OCI-LY7 (cell line): Measurements from ENCODE around the gene ADRA2B.

Source experiments
- CTCF ChIP-seq: fragments of 200-600 bp; sonication (generic); conservative IDR thresholded peaks from 2 replicates; pipeline ENCODE4 v1.5.1; 2014; ENCODE audit warnings: mild to moderate bottlenecking, antibody characterized with exemption, low read length, moderate library complexity, mixed read lengths
- EZH2phosphoT487 ChIP-seq: fragments of 200-600 bp; sonication (generic); IDR thresholded peaks from 2 replicates; pipeline ENCODE4 v1.6.1; 2018; ENCODE audit warnings: low read depth, borderline replicate concordance, mild to moderate bottlenecking, mixed run types, antibody characterized with exemption, low read length, moderate library complexity, mixed read lengths

GRCh38 chr2:96136129-96136720 is 19.9 kb upstream of the ADRA2B start:
- no peak for TF ChIP-seq CTCF
- no peak for TF ChIP-seq EZH2phosphoT487
